ENCODE data around the gene VWC2L.

The VWC2L gene

GRCh38 chr2:214607051-214607450 is 196.2 kb downstream of the VWC2L start:
- H3K4me1 ChIP-seq (ENCODE audit: control insufficient read depth, insufficient read depth, low read length), result no peaks in the 10 kb centered on the region
- H3K9ac ChIP-seq (ENCODE audit: low read depth, low read length), result no peak overlapping the region
- H3K4me3 ChIP-seq (ENCODE audit: low read depth, low read length), result no peak overlapping the region
- H3K27me3 ChIP-seq (ENCODE audit: control insufficient read depth, insufficient read depth, low read length), result no peaks in the 10 kb centered on the region
- H3K36me3 ChIP-seq (ENCODE audit: control insufficient read depth, insufficient read depth, low read length), result no peaks in the 10 kb centered on the region
- H3K9me3 ChIP-seq (ENCODE audit: control insufficient read depth, insufficient read depth, low read length), result no peaks in the 10 kb centered on the region

- Histone ChIP-seq H3K9me3 (ENCODE audit: control insufficient read depth, insufficient read depth, low read length) (no peaks in the 10 kb centered on the region), H3K4me3 (ENCODE audit: low read depth, low read length) (no peak overlapping the region), H3K36me3 (ENCODE audit: control insufficient read depth, insufficient read depth, low read length) (no peaks in the 10 kb centered on the region)
These were observed 200.2 kb downstream of the VWC2L start for GRCh38 chr2:214611015-214611414.

GRCh38 chr2:214624166-214624760 is 213.4 kb downstream of the VWC2L start:
- Histone ChIP-seq H3K9ac (ENCODE audit: low read depth, low read length) (no peak overlapping the region), H3K27me3 (ENCODE audit: control insufficient read depth, insufficient read depth, low read length) (no peaks in the 10 kb centered on the region), H3K9me3 (ENCODE audit: control insufficient read depth, insufficient read depth, low read length) (no peaks in the 10 kb centered on the region), H3K4me1 (ENCODE audit: control insufficient read depth, insufficient read depth, low read length) (no peaks in the 10 kb centered on the region), H3K4me3 (ENCODE audit: low read depth, low read length) (no peak overlapping the region), H3K36me3 (ENCODE audit: control insufficient read depth, insufficient read depth, low read length) (no peaks in the 10 kb centered on the region)

More at GRCh38 chr2:214611015-214611414, 200.2 kb downstream of the VWC2L start:
- no peak overlapping the region for H3K9ac ChIP-seq (ENCODE audit: low read depth, low read length)
- no peaks in the 10 kb centered on the region for H3K4me1 ChIP-seq (ENCODE audit: control insufficient read depth, insufficient read depth, low read length)
- no peaks in the 10 kb centered on the region for H3K27me3 ChIP-seq (ENCODE audit: control insufficient read depth, insufficient read depth, low read length)

GRCh38 chr2:214628091-214628490 is 217.2 kb downstream of the VWC2L start:
- Histone ChIP-seq H3K4me3 (ENCODE audit: low read depth, low read length) (no peak overlapping the region), H3K9ac (ENCODE audit: low read depth, low read length) (no peak overlapping the region), H3K36me3 (ENCODE audit: control insufficient read depth, insufficient read depth, low read length) (no peaks in the 10 kb centered on the region), H3K9me3 (ENCODE audit: control insufficient read depth, insufficient read depth, low read length) (no peaks in the 10 kb centered on the region), H3K27me3 (ENCODE audit: control insufficient read depth, insufficient read depth, low read length) (no peaks in the 10 kb centered on the region), H3K4me1 (ENCODE audit: control insufficient read depth, insufficient read depth, low read length) (no peaks in the 10 kb centered on the region)

Data from iPS-15b (cell line).